ENCODE measurements around the gene RFTN2. TPM values are rescaled to one million over a fixed set of nuclear protein-coding genes. Genes with fewer than 3 reads are reported as not detected.

Gene RFTN2
- total and polyA plus RNA-seq, 10 donors, result 0.52 to 13.3 (median 2.9) TPM

DNA sequence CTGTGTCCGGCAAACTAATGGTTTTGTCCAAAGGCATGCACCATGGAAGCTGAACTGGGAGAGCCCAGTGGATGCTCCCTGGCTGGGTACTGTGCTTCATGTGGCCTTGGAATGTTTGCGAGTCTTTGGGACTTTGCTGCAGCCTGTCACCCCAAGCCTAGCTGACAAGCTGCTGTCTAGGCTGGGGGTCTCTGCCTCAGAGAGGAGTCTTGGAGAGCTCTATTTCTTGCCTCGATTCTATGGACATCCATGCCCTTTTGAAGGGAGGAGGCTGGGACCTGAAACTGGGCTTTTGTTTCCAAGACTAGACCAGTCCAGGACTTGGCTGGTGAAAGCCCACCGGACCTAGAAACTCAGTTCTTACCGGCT lies 31.4 kb upstream of the RFTN2 start:
- Histone ChIP-seq H3K27me3 (replicated peaks in 1 of 7) (no peaks in the 10 kb centered on the region), H3K4me3 (peak overlapping the region in 7 of 8 donors; percentile 89 to 99 (median 97)), H3K27ac (no peak overlapping the region), H3K9me3 (no peaks in the 10 kb centered on the region), H3K4me1 (peaks cover 30 to 71% (median 58%) of the 10 kb centered on the region in 6 donors), H3K36me3 (peaks cover 0 to 18% (median 0%) of the 10 kb centered on the region in 6 donors)
- TF ChIP-seq POLR2A (IDR thresholded peaks at IDR 0.05) (no peak), POLR2AphosphoS5 (IDR thresholded peaks at IDR 0.05) (no peak)
- TF ChIP-seq, protein P1, sequence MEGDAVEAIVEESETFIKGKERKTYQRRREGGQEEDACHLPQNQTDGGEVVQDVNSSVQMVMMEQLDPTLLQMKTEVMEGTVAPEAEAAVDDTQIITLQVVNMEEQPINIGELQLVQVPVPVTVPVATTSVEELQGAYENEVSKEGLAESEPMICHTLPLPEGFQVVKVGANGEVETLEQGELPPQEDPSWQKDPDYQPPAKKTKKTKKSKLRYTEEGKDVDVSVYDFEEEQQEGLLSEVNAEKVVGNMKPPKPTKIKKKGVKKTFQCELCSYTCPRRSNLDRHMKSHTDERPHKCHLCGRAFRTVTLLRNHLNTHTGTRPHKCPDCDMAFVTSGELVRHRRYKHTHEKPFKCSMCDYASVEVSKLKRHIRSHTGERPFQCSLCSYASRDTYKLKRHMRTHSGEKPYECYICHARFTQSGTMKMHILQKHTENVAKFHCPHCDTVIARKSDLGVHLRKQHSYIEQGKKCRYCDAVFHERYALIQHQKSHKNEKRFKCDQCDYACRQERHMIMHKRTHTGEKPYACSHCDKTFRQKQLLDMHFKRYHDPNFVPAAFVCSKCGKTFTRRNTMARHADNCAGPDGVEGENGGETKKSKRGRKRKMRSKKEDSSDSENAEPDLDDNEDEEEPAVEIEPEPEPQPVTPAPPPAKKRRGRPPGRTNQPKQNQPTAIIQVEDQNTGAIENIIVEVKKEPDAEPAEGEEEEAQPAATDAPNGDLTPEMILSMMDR (IDR thresholded peaks at IDR 0.05 in 8 of 11, conservative IDR thresholded peaks at IDR 0.05 in 3 of 11), result no peak
- no peak for DNase-seq
- intact Hi-C loops (cut with DNase I; ENCODE audit: low total_unique reads), result loop anchor here (5.0 kb wide), 1 partner anchor 70 kb away; no protein-coding TSS in a partner anchor
- WGBS, 5 donors, result 57 to 73% (median 68%) methylated on average over 5 of the region's 5 CpGs

DNA sequence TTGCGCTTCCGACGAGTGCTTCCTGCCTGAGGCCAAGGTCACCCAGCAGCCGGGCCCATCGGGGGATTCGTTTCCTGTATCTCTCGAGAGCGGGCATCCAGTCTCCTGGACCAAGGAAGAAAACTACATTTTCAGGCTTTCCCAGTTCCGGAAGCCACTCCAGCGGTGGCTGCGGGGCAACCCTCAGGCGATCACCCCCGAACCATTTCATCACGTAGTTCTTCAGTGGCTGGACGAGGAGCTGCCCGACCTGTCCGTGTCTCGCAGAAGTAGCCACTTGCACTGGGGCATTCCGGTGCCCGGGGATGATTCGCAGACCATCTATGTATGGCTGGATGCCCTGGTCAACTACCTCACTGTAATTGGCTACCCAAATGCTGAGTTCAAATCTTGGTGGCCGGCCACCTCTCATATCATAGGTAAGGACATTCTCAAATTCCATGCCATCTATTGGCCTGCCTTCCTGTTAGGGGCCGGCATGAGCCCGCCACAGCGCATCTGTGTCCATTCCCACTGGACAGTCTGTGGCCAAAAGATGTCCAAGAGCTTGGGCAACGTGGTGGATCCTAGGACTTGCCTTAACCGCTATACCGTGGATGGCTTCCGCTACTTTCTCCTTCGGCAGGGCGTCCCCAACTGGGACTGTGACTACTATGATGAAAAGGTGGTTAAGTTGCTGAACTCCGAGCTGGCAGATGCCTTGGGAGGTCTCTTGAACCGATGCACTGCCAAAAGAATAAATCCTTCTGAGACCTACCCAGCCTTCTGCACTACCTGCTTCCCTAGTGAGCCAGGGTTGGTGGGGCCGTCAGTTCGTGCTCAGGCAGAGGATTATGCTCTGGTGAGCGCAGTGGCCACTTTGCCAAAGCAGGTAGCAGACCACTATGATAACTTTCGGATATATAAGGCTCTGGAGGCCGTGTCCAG lies 30.8 kb upstream of the RFTN2 start:
- H3K27me3 ChIP-seq (replicated peaks in 1 of 7), result no peaks in the 10 kb centered on the region
- WGBS, 5 donors, result 16 to 24% (median 20%) methylated on average over 21 to 38 of the region's 38 CpGs
- peak overlapping the region; percentile 82 to 99 (median 94) for H3K4me3 ChIP-seq
- DNase-seq, result peak; percentile 75
- peaks cover 30 to 67% (median 58%) of the 10 kb centered on the region in 6 donors for H3K4me1 ChIP-seq
- H3K36me3 ChIP-seq, result peaks cover 0 to 11% (median 0%) of the 10 kb centered on the region in 6 donors
- intact Hi-C loops (cut with DNase I; ENCODE audit: low total_unique reads), result loop anchor here (5.0 kb wide), 1 partner anchor 71 kb away; no protein-coding TSS in a partner anchor
- H3K27ac ChIP-seq, result peak overlapping the region in 7 of 8 donors; percentile 4 to 92 (median 85)
- H3K9me3 ChIP-seq, result no peaks in the 10 kb centered on the region
- TF ChIP-seq, protein P1 (IDR thresholded peaks at IDR 0.05 in 8 of 11, conservative IDR thresholded peaks at IDR 0.05 in 3 of 11), result no peak
- TF ChIP-seq POLR2A (IDR thresholded peaks at IDR 0.05) (no peak), POLR2AphosphoS5 (IDR thresholded peaks at IDR 0.05) (no peak)

DNA sequence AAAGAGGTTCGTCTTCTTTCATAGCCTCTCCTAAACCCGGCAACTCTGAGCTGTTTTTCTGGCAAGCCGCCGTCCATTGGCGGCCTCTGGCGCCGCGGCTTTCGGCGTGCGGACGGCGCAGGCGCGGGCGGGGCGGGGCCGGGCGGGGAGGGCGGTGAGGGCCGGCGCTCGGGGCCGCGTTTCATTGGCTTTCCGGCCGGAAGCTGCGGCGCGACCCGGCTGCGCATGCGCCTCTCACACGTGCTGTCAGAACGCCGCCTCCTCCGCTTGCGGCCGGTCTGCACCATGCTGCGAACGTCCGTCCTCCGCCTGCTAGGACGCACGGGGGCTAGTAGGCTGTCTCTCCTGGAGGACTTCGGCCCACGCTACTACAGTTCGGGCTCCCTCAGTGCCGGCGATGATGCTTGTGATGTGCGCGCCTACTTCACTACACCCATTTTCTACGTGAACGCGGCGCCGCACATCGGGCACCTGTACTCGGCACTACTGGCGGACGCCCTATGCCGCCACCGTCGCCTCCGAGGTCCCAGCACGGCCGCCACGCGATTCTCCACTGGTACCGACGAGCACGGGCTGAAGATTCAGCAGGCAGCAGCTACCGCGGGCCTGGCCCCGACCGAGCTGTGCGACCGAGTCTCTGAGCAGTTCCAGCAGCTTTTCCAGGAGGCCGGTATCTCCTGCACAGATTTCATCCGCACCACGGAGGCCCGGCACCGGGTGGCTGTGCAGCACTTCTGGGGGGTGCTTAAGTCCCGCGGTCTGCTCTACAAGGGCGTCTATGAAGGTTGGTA lies 29.9 kb upstream of the RFTN2 start, which contains the start of gene MARS2:
Gene MARS2, plus strand, starts transcription at position 249 of the 791 bp plus-strand sequence. Its CDS starts 37 bp downstream, at position 286.
- Histone ChIP-seq H3K36me3 (peaks cover 0 to 8% (median 0%) of the 10 kb centered on the region in 6 donors), H3K4me3 (peak within 1 kb of the TSS; percentile 82 to 99 (median 94)), H3K27me3 (replicated peaks in 1 of 7) (no peaks in the 10 kb centered on the region), H3K4me1 (peaks cover 30 to 59% (median 52%) of the 10 kb centered on the region in 6 donors), H3K27ac (peak within 1 kb of the TSS; percentile 62 to 92 (median 86)), H3K9me3 (no peaks in the 10 kb centered on the region)
- intact Hi-C loops (cut with DNase I; ENCODE audit: low total_unique reads), result loop anchor here (5.0 kb wide), 1 partner anchor 72 kb away; no protein-coding TSS in a partner anchor
- WGBS, 5 donors, result 0% methylated on average over 43 to 86 of the region's 86 CpGs
- TF ChIP-seq, protein P1 (IDR thresholded peaks at IDR 0.05 in 8 of 11, conservative IDR thresholded peaks at IDR 0.05 in 3 of 11), result peak in 1 of 11 experiments; percentile 40
- TF ChIP-seq POLR2AphosphoS5 (IDR thresholded peaks at IDR 0.05) (peak; percentile 94 to 96 (median 96)), POLR2A (IDR thresholded peaks at IDR 0.05) (no peak)
- DNase-seq, result peak; percentile 97
